Embryonic facial prominence (tissue), 1 donor: ENCODE measurements around the gene PUSL1.

Experiments used
- DNase-seq: peaks from one replicate; pipeline ENCODE4 v3.0.0-alpha.2; 2016; ENCODE audit errors: extremely low spot score

PUSL1 gene

GRCh38 chr1:1307923-1308755, at the start of gene PUSL1, which contains the start of gene ACAP3:
PUSL1 (plus strand) TSS chr1:1308597; CDS start chr1:1308644, 47 bp downstream.
ACAP3 (minus strand) TSS chr1:1307930; CDS start chr1:1307815, 115 bp downstream.
- DNase-seq = peak; percentile 70

GRCh38 chr1:1259119-1259488, 49.3 kb upstream of the PUSL1 start:
- no peak for DNase-seq

GRCh38 chr1:1259540-1259939, 48.9 kb upstream of the PUSL1 start:
- DNase-seq = no peak

GRCh38 chr1:1259951-1260600, 48.3 kb upstream of the PUSL1 start:
- DNase-seq = no peak

- no peak for DNase-seq
Observed at GRCh38 chr1:1260843-1261560, 47.4 kb upstream of the PUSL1 start.

- no peak for DNase-seq
Observed at GRCh38 chr1:1262071-1262470, 46.3 kb upstream of the PUSL1 start.

GRCh38 chr1:1262758-1263157, 45.6 kb upstream of the PUSL1 start:
- no peak for DNase-seq

GRCh38 chr1:1264026-1264425, 44.4 kb upstream of the PUSL1 start:
- DNase-seq = no peak

GRCh38 chr1:1264868-1265272, 43.5 kb upstream of the PUSL1 start:
- DNase-seq = no peak

GRCh38 chr1:1267488-1268283, 40.7 kb upstream of the PUSL1 start:
- DNase-seq = no peak

- DNase-seq = no peak
Observed at GRCh38 chr1:1268284-1268682, 40.1 kb upstream of the PUSL1 start.

- DNase-seq = no peak
Observed at GRCh38 chr1:1270813-1271212, 37.6 kb upstream of the PUSL1 start.

GRCh38 chr1:1272341-1273208, 35.8 kb upstream of the PUSL1 start:
- DNase-seq = no peak

GRCh38 chr1:1273209-1273511, 35.2 kb upstream of the PUSL1 start:
- DNase-seq = no peak

- DNase-seq = peak; percentile 90
Observed at GRCh38 chr1:1273512-1274298, 34.7 kb upstream of the PUSL1 start, which contains the start of gene UBE2J2. UBE2J2 (minus strand) TSS chr1:1273854; CDS start chr1:1267992, 5,862 bp downstream.

GRCh38 chr1:1274299-1274930, 34.0 kb upstream of the PUSL1 start:
- no peak for DNase-seq

GRCh38 chr1:1274931-1275431, 33.4 kb upstream of the PUSL1 start:
- no peak for DNase-seq

GRCh38 chr1:1275836-1276235, 32.6 kb upstream of the PUSL1 start:
- DNase-seq = no peak

GRCh38 chr1:1278620-1279019, 29.8 kb upstream of the PUSL1 start:
- no peak for DNase-seq
